Thymus (tissue), 2 donors: ENCODE data around the gene TMEM182. TPM values are rescaled to one million over a fixed set of nuclear protein-coding genes. Genes with fewer than 3 reads are reported as not detected.

Experiments used
- polyA plus RNA-seq: library from polyadenylated mRNA; stranded (reverse); fragments of 200-250 nt; gene quantifications from one replicate; pipeline ENCODE4 v1.2.3, GENCODE V29; 2013
- total RNA-seq: library from RNA; stranded (reverse); fragments of 120-200 nt; gene quantifications from one replicate; pipeline ENCODE4 v1.2.4, GENCODE V29; 2013
- donor health status: healthy.

TMEM182 gene
- total and polyA plus RNA-seq, 2 donors: 2.3 to 2.6 TPM

Other genes starting within 250 kb of the TMEM182 start
- 0.66 TPM for gene SLC9A2, start 142.5 kb upstream of the TMEM182 start, total RNA-seq
- gene SLC9A2, start 142.5 kb upstream of the TMEM182 start, polyA plus RNA-seq: 0.75 TPM